DOHH2 (cell line): Measurements from ENCODE around the gene DENND1A.

Experiments used
- EZH2phosphoT487 ChIP-seq: fragments of 200-600 bp; sonication (generic); IDR thresholded peaks from 2 replicates; pipeline ENCODE4 v1.6.1; 2017; ENCODE audit warnings: borderline replicate concordance, mild to moderate bottlenecking, antibody characterized with exemption, low read length, moderate library complexity, mixed read lengths
- TF ChIP-seq, protein P1 (sequence below): fragments of 200-600 bp; sonication (generic); IDR thresholded peaks from one replicate; pipeline ENCODE4 v1.5.1; 2014; ENCODE audit warnings: antibody characterized with exemption, mild to moderate bottlenecking, low read depth, low read length; ENCODE audit not compliant: poor library complexity, severe bottlenecking

DNA sequence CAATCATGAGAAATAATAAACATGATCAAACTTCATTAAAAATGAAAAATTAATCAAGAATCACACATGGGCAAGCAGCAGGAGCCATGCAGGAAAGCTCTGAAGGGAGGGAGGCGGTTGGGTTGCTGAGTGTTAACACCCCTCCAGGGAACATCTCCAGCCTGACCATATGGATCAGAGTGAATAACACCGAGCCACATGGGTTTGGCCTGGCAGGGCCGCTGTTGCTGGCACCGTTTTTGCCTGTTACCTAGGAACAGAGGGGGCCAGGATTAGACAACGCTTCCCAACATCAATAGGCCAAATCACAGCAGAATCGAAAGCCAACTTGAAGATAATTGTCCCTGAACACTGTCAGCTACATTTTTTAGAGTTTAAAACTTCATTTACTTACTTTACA is 160.2 kb downstream of the DENND1A start:
- TF ChIP-seq, protein P1, sequence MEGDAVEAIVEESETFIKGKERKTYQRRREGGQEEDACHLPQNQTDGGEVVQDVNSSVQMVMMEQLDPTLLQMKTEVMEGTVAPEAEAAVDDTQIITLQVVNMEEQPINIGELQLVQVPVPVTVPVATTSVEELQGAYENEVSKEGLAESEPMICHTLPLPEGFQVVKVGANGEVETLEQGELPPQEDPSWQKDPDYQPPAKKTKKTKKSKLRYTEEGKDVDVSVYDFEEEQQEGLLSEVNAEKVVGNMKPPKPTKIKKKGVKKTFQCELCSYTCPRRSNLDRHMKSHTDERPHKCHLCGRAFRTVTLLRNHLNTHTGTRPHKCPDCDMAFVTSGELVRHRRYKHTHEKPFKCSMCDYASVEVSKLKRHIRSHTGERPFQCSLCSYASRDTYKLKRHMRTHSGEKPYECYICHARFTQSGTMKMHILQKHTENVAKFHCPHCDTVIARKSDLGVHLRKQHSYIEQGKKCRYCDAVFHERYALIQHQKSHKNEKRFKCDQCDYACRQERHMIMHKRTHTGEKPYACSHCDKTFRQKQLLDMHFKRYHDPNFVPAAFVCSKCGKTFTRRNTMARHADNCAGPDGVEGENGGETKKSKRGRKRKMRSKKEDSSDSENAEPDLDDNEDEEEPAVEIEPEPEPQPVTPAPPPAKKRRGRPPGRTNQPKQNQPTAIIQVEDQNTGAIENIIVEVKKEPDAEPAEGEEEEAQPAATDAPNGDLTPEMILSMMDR = no peak
- TF ChIP-seq EZH2phosphoT487 = no peak
